ENCODE measurements around the gene TMC6. TPM values are rescaled to one million over a fixed set of nuclear protein-coding genes. Genes with fewer than 3 reads are reported as not detected.

Gene TMC6
- total and polyA plus RNA-seq, 2 experiments from 2014 or later, result 50.0 to 72.2 TPM

- H3K36me3 Mint-ChIP-seq (ENCODE audit: low read depth), result peaks cover 27% of the 10 kb centered on the region
These were observed 4.3 kb downstream of the TMC6 start for GRCh38 chr17:78124081-78124835.

GRCh38 chr17:78123258-78123929 is 5.2 kb downstream of the TMC6 start:
- TF ChIP-seq EZH2 (IDR thresholded peaks at IDR 0.05; ENCODE audit: low read depth, unreplicated experiment) (no peak), ZNF114 (CRISPR knock-in tag; IDR thresholded peaks at IDR 0.05) (no peak), NANOG (IDR thresholded peaks at IDR 0.05; ENCODE audit: borderline replicate concordance) (no peak), CREB1 (CRISPR knock-in tag; IDR thresholded peaks at IDR 0.05; ENCODE audit: low read depth) (no peak)
- no peak overlapping the region for H3K27ac Mint-ChIP-seq

More at GRCh38 chr17:78124081-78124835, 4.3 kb downstream of the TMC6 start:
- 0 out of 2 replicates have a peak, but pooled peaks cover 5% of the 10 kb centered on the region for H3K79me2 ChIP-seq (replicated peaks; ENCODE audit: insufficient read depth)
- peaks cover 14% of the 10 kb centered on the region for H3K4me1 ChIP-seq (ENCODE audit: insufficient read depth)
- 0 out of 2 replicates have a peak, but pooled peaks cover 5% of the 10 kb centered on the region for H3K36me3 ChIP-seq (ENCODE audit: insufficient read depth)
- H3K27me3 Mint-ChIP-seq (ENCODE audit: insufficient read depth, low read depth, poor library complexity), result peaks cover 6% of the 10 kb centered on the region
- H2AFZ ChIP-seq, result no peak overlapping the region
- no peak for TF ChIP-seq CTCF (conservative IDR thresholded peaks at IDR 0.05; ENCODE audit: low read depth in 2 of 2)
- TF ChIP-seq STAT1 (IDR thresholded peaks at IDR 0.05; ENCODE audit: unreplicated experiment), result no peak
- H3K9me2 ChIP-seq (ENCODE audit: insufficient read depth), result no peaks in the 10 kb centered on the region
- H3K27ac Mint-ChIP-seq, result no peak overlapping the region
- DNase-seq (ENCODE audit: low spot score), result no peak
- H3K4me3 ChIP-seq, result no peak overlapping the region
- peaks cover 11% of the 10 kb centered on the region for H3K4me1 Mint-ChIP-seq
- H3K4me2 ChIP-seq, result no peak overlapping the region
- no peaks in the 10 kb centered on the region for H4K20me1 ChIP-seq (replicated peaks; ENCODE audit: insufficient read depth)
- no peak for ATAC-seq
- H3F3A ChIP-seq (replicated peaks; ENCODE audit: low read depth), result no peaks in the 10 kb centered on the region
- no peak overlapping the region for H3K4me3 Mint-ChIP-seq
- H3K9me3 Mint-ChIP-seq, result no peaks in the 10 kb centered on the region
- no peaks in the 10 kb centered on the region for H3K27me3 ChIP-seq (ENCODE audit: insufficient read depth)
- H3K27ac ChIP-seq (ENCODE audit: low read depth), result no peak overlapping the region

GRCh38 chr17:78122931-78123249 is 5.7 kb downstream of the TMC6 start:
- Histone ChIP-seq H3K4me3 (no peak overlapping the region), H3K79me2 (replicated peaks; ENCODE audit: insufficient read depth) (0 out of 2 replicates have a peak, but pooled peaks cover 5% of the 10 kb centered on the region), H3K27ac (ENCODE audit: low read depth) (no peak overlapping the region), H2AFZ (no peak overlapping the region), H3K36me3 (ENCODE audit: insufficient read depth) (0 out of 2 replicates have a peak, but pooled peaks cover 5% of the 10 kb centered on the region), H3K4me1 (ENCODE audit: insufficient read depth) (peaks cover 9% of the 10 kb centered on the region), H3F3A (replicated peaks; ENCODE audit: low read depth) (no peaks in the 10 kb centered on the region), H3K4me2 (no peak overlapping the region), H4K20me1 (replicated peaks; ENCODE audit: insufficient read depth) (no peaks in the 10 kb centered on the region), H3K27me3 (ENCODE audit: insufficient read depth) (no peaks in the 10 kb centered on the region), H3K9me2 (ENCODE audit: insufficient read depth) (no peaks in the 10 kb centered on the region)
- no peaks in the 10 kb centered on the region for H3K9me3 Mint-ChIP-seq
- no peak for ATAC-seq
- H3K27me3 Mint-ChIP-seq (ENCODE audit: insufficient read depth, low read depth, poor library complexity), result peaks cover 4% of the 10 kb centered on the region
- H3K36me3 Mint-ChIP-seq (ENCODE audit: low read depth), result peaks cover 29% of the 10 kb centered on the region
- H3K4me3 Mint-ChIP-seq, result no peak overlapping the region
- DNase-seq (ENCODE audit: low spot score), result no peak
- no peak overlapping the region for H3K27ac Mint-ChIP-seq
- H3K4me1 Mint-ChIP-seq, result peaks cover 8% of the 10 kb centered on the region
- TF ChIP-seq ZNF114 (CRISPR knock-in tag; IDR thresholded peaks at IDR 0.05) (no peak), ETS1 (IDR thresholded peaks at IDR 0.05) (no peak), EZH2phosphoT487 (IDR thresholded peaks at IDR 0.05; ENCODE audit: unreplicated experiment) (no peak), CREB1 (CRISPR knock-in tag; IDR thresholded peaks at IDR 0.05; ENCODE audit: low read depth) (no peak), EZH2 (IDR thresholded peaks at IDR 0.05; ENCODE audit: low read depth, unreplicated experiment) (no peak)

More at GRCh38 chr17:78123258-78123929, 5.2 kb downstream of the TMC6 start:
- Histone ChIP-seq H4K20me1 (replicated peaks; ENCODE audit: insufficient read depth) (no peaks in the 10 kb centered on the region), H3F3A (replicated peaks; ENCODE audit: low read depth) (no peaks in the 10 kb centered on the region), H3K9me2 (ENCODE audit: insufficient read depth) (no peaks in the 10 kb centered on the region), H2AFZ (no peak overlapping the region), H3K4me2 (no peak overlapping the region), H3K4me1 (ENCODE audit: insufficient read depth) (peaks cover 9% of the 10 kb centered on the region), H3K36me3 (ENCODE audit: insufficient read depth) (0 out of 2 replicates have a peak, but pooled peaks cover 5% of the 10 kb centered on the region), H3K4me3 (no peak overlapping the region), H3K27ac (ENCODE audit: low read depth) (no peak overlapping the region), H3K27me3 (ENCODE audit: insufficient read depth) (no peaks in the 10 kb centered on the region), H3K79me2 (replicated peaks; ENCODE audit: insufficient read depth) (0 out of 2 replicates have a peak, but pooled peaks cover 5% of the 10 kb centered on the region)
- ATAC-seq (no peak), DNase-seq (ENCODE audit: low spot score) (no peak)
- H3K9me3 Mint-ChIP-seq, result no peaks in the 10 kb centered on the region
- no peak overlapping the region for H3K4me3 Mint-ChIP-seq
- peaks cover 4% of the 10 kb centered on the region for H3K27me3 Mint-ChIP-seq (ENCODE audit: insufficient read depth, low read depth, poor library complexity)
- peaks cover 27% of the 10 kb centered on the region for H3K36me3 Mint-ChIP-seq (ENCODE audit: low read depth)
- H3K4me1 Mint-ChIP-seq, result peaks cover 8% of the 10 kb centered on the region
